HG03439 (cell line): ENCODE measurements around the gene MRPL20.
"Not testable (repeated sequence)": the region's sequence is repeated elsewhere in the genome, so short reads cannot be mapped to it uniquely, and the experiment has no call there.

Experiments
- ATAC-seq: cut with Tn5 transposase; IDR thresholded peaks from one replicate; pipeline ENCODE4 v1.9.1; 2021; ENCODE audit warnings: mild to moderate bottlenecking, moderate library complexity; ENCODE audit not compliant: unreplicated experiment

The MRPL20 gene

GRCh38 chr1:1437904-1438376, 30.8 kb upstream of the MRPL20 start:
- no peak for ATAC-seq

- no peak for ATAC-seq
Measured at GRCh38 chr1:1437033-1437903, 30.2 kb upstream of the MRPL20 start.

- no peak for ATAC-seq
Measured at GRCh38 chr1:1436630-1437032, 29.5 kb upstream of the MRPL20 start.

- ATAC-seq: no peak
Measured at GRCh38 chr1:1435911-1436629, 29.0 kb upstream of the MRPL20 start.

- ATAC-seq: no peak
Measured at GRCh38 chr1:1435106-1435903, 28.2 kb upstream of the MRPL20 start, which contains the start of gene VWA1. Gene VWA1 (plus strand): TSS chr1:1435690. CDS start chr1:1435749, 59 bp downstream.

- ATAC-seq: no peak
Measured at GRCh38 chr1:1434824-1435105, 27.7 kb upstream of the MRPL20 start.

GRCh38 chr1:1434131-1434823, 27.2 kb upstream of the MRPL20 start:
- no peak for ATAC-seq

GRCh38 chr1:1433804-1434130, 26.7 kb upstream of the MRPL20 start:
- ATAC-seq: no peak

GRCh38 chr1:1432951-1433803, 26.1 kb upstream of the MRPL20 start:
- ATAC-seq: no peak

GRCh38 chr1:1432274-1432950, 25.3 kb upstream of the MRPL20 start:
- ATAC-seq: no peak

GRCh38 chr1:1431845-1432273, 24.8 kb upstream of the MRPL20 start:
- no peak for ATAC-seq

- no peak for ATAC-seq
Measured at GRCh38 chr1:1430992-1431844, 24.1 kb upstream of the MRPL20 start.

- no peak for ATAC-seq
Measured at GRCh38 chr1:1430114-1430982, 23.3 kb upstream of the MRPL20 start.

- ATAC-seq: no peak
Measured at GRCh38 chr1:1429671-1430073, 22.6 kb upstream of the MRPL20 start.

GRCh38 chr1:1428967-1429366, 21.9 kb upstream of the MRPL20 start:
- ATAC-seq: not testable (repeated sequence)

- ATAC-seq: no peak
Measured at GRCh38 chr1:1428174-1428573, 21.1 kb upstream of the MRPL20 start.

GRCh38 chr1:1427820-1428148, 20.7 kb upstream of the MRPL20 start:
- ATAC-seq: no peak
